Type B pancreatic cell (in vitro differentiated cells): ENCODE measurements around the gene ERC2. TPM values are rescaled to one million over a fixed set of nuclear protein-coding genes. Genes with fewer than 3 reads are reported as not detected.

ENCODE experiments used
- DNase-seq: peaks from one replicate; pipeline ENCODE4 v3.0.0; 2021; ENCODE audit warnings: mixed read lengths; ENCODE audit not compliant: unreplicated experiment; ENCODE audit errors: extremely low spot score
- H3K27ac Mint-ChIP-seq: 2 replicates; pipeline ENCODE4 v1.8.0; 2021; ENCODE audit warnings: mild to moderate bottlenecking, mixed read lengths
- H3K27me3 Mint-ChIP-seq: 2 replicates; pipeline ENCODE4 v1.8.0; 2021; ENCODE audit warnings: mixed read lengths
- H3K36me3 Mint-ChIP-seq: 2 replicates; pipeline ENCODE4 v1.8.0; 2021; ENCODE audit warnings: mixed read lengths
- H3K4me1 Mint-ChIP-seq: one replicate; pipeline ENCODE4 v1.8.0; 2021; ENCODE audit warnings: mixed read lengths; ENCODE audit not compliant: unreplicated experiment
- H3K4me3 Mint-ChIP-seq: 2 replicates; pipeline ENCODE4 v1.8.0; 2021; ENCODE audit warnings: mild to moderate bottlenecking, mixed read lengths
- H3K9me3 Mint-ChIP-seq: 2 replicates; pipeline ENCODE4 v1.8.0; 2021; ENCODE audit warnings: mixed read lengths
- CTCF ChIP-seq: fragments of 200-600 bp; sonication (generic); conservative IDR thresholded peaks from 2 replicates; pipeline ENCODE4 v1.5.0; 2021; ENCODE audit warnings: antibody characterized with exemption, mild to moderate bottlenecking
- total RNA-seq: library from RNA; stranded (reverse); gene quantifications from 2 replicates; pipeline ENCODE4 v1.2.1, GENCODE V29; 2021; ENCODE audit warnings: low replicate concordance

ERC2 gene
- total RNA-seq, 1 donor from 2014 or later = 6.1 TPM

GRCh38 chr3:56488812-56489600 lies 20.7 kb upstream of the ERC2 start:
- TF ChIP-seq CTCF = no peak
- peaks cover 71% of the 10 kb centered on the region for H3K27me3 Mint-ChIP-seq
- no peak overlapping the region for H3K27ac Mint-ChIP-seq
- H3K9me3 Mint-ChIP-seq = no peaks in the 10 kb centered on the region
- H3K4me1 Mint-ChIP-seq = no peaks in the 10 kb centered on the region
- no peak overlapping the region for H3K4me3 Mint-ChIP-seq
- no peak for DNase-seq
- H3K36me3 Mint-ChIP-seq = no peaks in the 10 kb centered on the region

- Mint-ChIP-seq H3K36me3 (no peaks in the 10 kb centered on the region), H3K27ac (no peak overlapping the region), H3K27me3 (peaks cover 67% of the 10 kb centered on the region), H3K4me3 (no peak overlapping the region), H3K9me3 (no peaks in the 10 kb centered on the region), H3K4me1 (no peaks in the 10 kb centered on the region)
- no peak for TF ChIP-seq CTCF
- no peak for DNase-seq
Observed at GRCh38 chr3:56484525-56485032, 16.3 kb upstream of the ERC2 start.

GRCh38 chr3:56484122-56484521 lies 15.9 kb upstream of the ERC2 start:
- no peak for TF ChIP-seq CTCF
- Mint-ChIP-seq H3K27me3 (peaks cover 62% of the 10 kb centered on the region), H3K27ac (no peak overlapping the region), H3K36me3 (no peaks in the 10 kb centered on the region), H3K4me1 (no peaks in the 10 kb centered on the region), H3K4me3 (no peak overlapping the region), H3K9me3 (no peaks in the 10 kb centered on the region)
- DNase-seq = no peak

GRCh38 chr3:56477646-56478045 lies 9.4 kb upstream of the ERC2 start:
- Mint-ChIP-seq H3K27ac (no peak overlapping the region), H3K4me3 (no peak overlapping the region), H3K27me3 (peaks cover 59% of the 10 kb centered on the region), H3K4me1 (no peaks in the 10 kb centered on the region), H3K36me3 (no peaks in the 10 kb centered on the region), H3K9me3 (no peaks in the 10 kb centered on the region)
- TF ChIP-seq CTCF = no peak
- DNase-seq = no peak

- Mint-ChIP-seq H3K4me3 (no peak overlapping the region), H3K27me3 (peaks cover 61% of the 10 kb centered on the region), H3K9me3 (no peaks in the 10 kb centered on the region), H3K36me3 (no peaks in the 10 kb centered on the region), H3K4me1 (no peaks in the 10 kb centered on the region), H3K27ac (no peak overlapping the region)
- DNase-seq = no peak
- no peak for TF ChIP-seq CTCF
Observed at GRCh38 chr3:56476771-56477170, 8.5 kb upstream of the ERC2 start.
